Colon (tissue), 2 donors: ENCODE data around the gene PARP15.
"Not testable (repeated sequence)": the region's sequence is repeated elsewhere in the genome, so short reads cannot be mapped to it uniquely, and the experiment has no call there.

Source experiments
- FAIRE-seq: peaks from 2 replicates; lab custom pipeline; 2012; peaks lifted over from hg19 to GRCh38; lab: Jason Lieb, UNC
- donor health status: control.
- donor health status: control.

PARP15 gene

GRCh38 chr3:122619040-122619439, 41.6 kb downstream of the PARP15 start:
- no peak for FAIRE-seq

GRCh38 chr3:122620399-122620798, 42.9 kb downstream of the PARP15 start:
- FAIRE-seq, result no peak

- FAIRE-seq, result no peak
These were observed 43.7 kb downstream of the PARP15 start for GRCh38 chr3:122621112-122621511.

- FAIRE-seq, result no peak
These were observed 45.8 kb downstream of the PARP15 start for GRCh38 chr3:122623031-122623829.

GRCh38 chr3:122626515-122627180, 49.2 kb downstream of the PARP15 start:
- no peak for FAIRE-seq

- no peak for FAIRE-seq
These were observed 49.9 kb downstream of the PARP15 start for GRCh38 chr3:122627301-122627700.

- FAIRE-seq, result no peak
These were observed 51.1 kb downstream of the PARP15 start for GRCh38 chr3:122628567-122628966.

GRCh38 chr3:122629763-122630162, 52.3 kb downstream of the PARP15 start:
- no peak for FAIRE-seq

GRCh38 chr3:122635789-122636188, 58.3 kb downstream of the PARP15 start:
- FAIRE-seq, result no peak

- no peak for FAIRE-seq
These were observed 59.2 kb downstream of the PARP15 start for GRCh38 chr3:122636697-122637096.

- no peak for FAIRE-seq
These were observed 63.1 kb downstream of the PARP15 start for GRCh38 chr3:122640437-122640999.

- FAIRE-seq, result no peak
These were observed 65.5 kb downstream of the PARP15 start for GRCh38 chr3:122642935-122643334.

- no peak for FAIRE-seq
These were observed 68.9 kb downstream of the PARP15 start for GRCh38 chr3:122646146-122646988.

- FAIRE-seq, result not testable (repeated sequence)
These were observed 73.9 kb downstream of the PARP15 start for GRCh38 chr3:122651233-122651907.

- FAIRE-seq, result not testable (repeated sequence)
These were observed 74.5 kb downstream of the PARP15 start for GRCh38 chr3:122651962-122652361.

GRCh38 chr3:122658336-122658735, 80.9 kb downstream of the PARP15 start:
- not testable (repeated sequence) for FAIRE-seq

- no peak for FAIRE-seq
These were observed 83.0 kb downstream of the PARP15 start for GRCh38 chr3:122660297-122660974.

GRCh38 chr3:122661633-122662032, 84.2 kb downstream of the PARP15 start:
- no peak for FAIRE-seq

GRCh38 chr3:122662505-122662904, 85.1 kb downstream of the PARP15 start:
- no peak for FAIRE-seq

GRCh38 chr3:122665226-122665786, 87.9 kb downstream of the PARP15 start:
- FAIRE-seq, result no peak

- FAIRE-seq, result no peak
These were observed 88.4 kb downstream of the PARP15 start for GRCh38 chr3:122665881-122666280.
